Measurements from ENCODE around the gene NALCN. TPM values are rescaled to one million over a fixed set of nuclear protein-coding genes. Genes with fewer than 3 reads are reported as not detected.

Gene NALCN
- total and polyA plus RNA-seq, 2 donors (not counting 1 experiment from before 2014, with no cell fraction given) = 1.5 to 2.7 TPM

GRCh38 chr13:101433895-101434294 is 17.6 kb upstream of the NALCN start:
- no peak overlapping the region for H3K4me3 ChIP-seq (replicated peaks in 1 of 4; ENCODE audit: control extremely low read depth in 1 of 4, insufficient read depth in 1 of 4, low read depth in 3 of 4, low read length in 4 of 4)
- no peaks in the 10 kb centered on the region for H3K9me3 ChIP-seq (ENCODE audit: control insufficient read depth, insufficient read depth, low read depth, low read length)
- H3K27me3 ChIP-seq (ENCODE audit: control insufficient read depth, insufficient read depth, low read length) = no peaks in the 10 kb centered on the region
- H3K27ac ChIP-seq (ENCODE audit: insufficient read depth, low read length) = no peak overlapping the region
- TF ChIP-seq EZH2 (IDR thresholded peaks at IDR 0.05; ENCODE audit: low read length, missing control alignments) (no peak), CTCF (conservative IDR thresholded peaks at IDR 0.05 in 1 of 2, IDR thresholded peaks at IDR 0.05 in 1 of 2; ENCODE audit: low read depth in 1 of 2, low read length in 2 of 2) (no peak)
- H3K4me1 ChIP-seq (ENCODE audit: control insufficient read depth, extremely low read depth, insufficient read depth, low read length) = no peaks in the 10 kb centered on the region
- no peaks in the 10 kb centered on the region for H4K20me1 ChIP-seq (ENCODE audit: control insufficient read depth, extremely low read depth, insufficient read depth, low read length)
- H3K4me2 ChIP-seq (ENCODE audit: extremely low read depth, insufficient read depth, low read length) = no peak overlapping the region
- H3K79me2 ChIP-seq (ENCODE audit: control insufficient read depth, insufficient read depth, low read length) = no peaks in the 10 kb centered on the region
- H3K9ac ChIP-seq (ENCODE audit: insufficient read depth, low read length) = no peak overlapping the region
- no peaks in the 10 kb centered on the region for H3K36me3 ChIP-seq (ENCODE audit: control insufficient read depth, insufficient read depth, low read length)
- peak in 1 of 2 donors; percentile 58 for DNase-seq (ENCODE audit: low read depth in 2 of 2)
- H2AFZ ChIP-seq (ENCODE audit: low read length) = no peak overlapping the region

GRCh38 chr13:101429733-101430132 is 13.4 kb upstream of the NALCN start:
- no peaks in the 10 kb centered on the region for H3K4me1 ChIP-seq (ENCODE audit: control insufficient read depth, extremely low read depth, insufficient read depth, low read length)
- no peak overlapping the region for H3K9ac ChIP-seq (ENCODE audit: insufficient read depth, low read length)
- H3K27me3 ChIP-seq (ENCODE audit: control insufficient read depth, insufficient read depth, low read length) = no peaks in the 10 kb centered on the region

GRCh38 chr13:101425623-101426022 is 9.3 kb upstream of the NALCN start:
- H3K4me1 ChIP-seq (ENCODE audit: control insufficient read depth, extremely low read depth, insufficient read depth, low read length) = no peaks in the 10 kb centered on the region
- no peak overlapping the region for H3K27ac ChIP-seq (ENCODE audit: insufficient read depth, low read length)
- H3K9me3 ChIP-seq (ENCODE audit: control insufficient read depth, insufficient read depth, low read depth, low read length) = no peaks in the 10 kb centered on the region
- no peak for TF ChIP-seq CTCF (conservative IDR thresholded peaks at IDR 0.05 in 1 of 2, IDR thresholded peaks at IDR 0.05 in 1 of 2; ENCODE audit: low read depth in 1 of 2, low read length in 2 of 2)
- no peak for TF ChIP-seq EZH2 (IDR thresholded peaks at IDR 0.05; ENCODE audit: low read length, missing control alignments)
- no peak overlapping the region for H3K4me3 ChIP-seq (replicated peaks in 1 of 4; ENCODE audit: control extremely low read depth in 1 of 4, insufficient read depth in 1 of 4, low read depth in 3 of 4, low read length in 4 of 4)
- H3K4me2 ChIP-seq (ENCODE audit: extremely low read depth, insufficient read depth, low read length) = no peak overlapping the region
- no peak for DNase-seq (ENCODE audit: low read depth in 2 of 2)
- H2AFZ ChIP-seq (ENCODE audit: low read length) = no peak overlapping the region
- no peaks in the 10 kb centered on the region for H3K36me3 ChIP-seq (ENCODE audit: control insufficient read depth, insufficient read depth, low read length)
- H3K9ac ChIP-seq (ENCODE audit: insufficient read depth, low read length) = no peak overlapping the region
- H4K20me1 ChIP-seq (ENCODE audit: control insufficient read depth, extremely low read depth, insufficient read depth, low read length) = no peaks in the 10 kb centered on the region
- no peaks in the 10 kb centered on the region for H3K27me3 ChIP-seq (ENCODE audit: control insufficient read depth, insufficient read depth, low read length)
- no peaks in the 10 kb centered on the region for H3K79me2 ChIP-seq (ENCODE audit: control insufficient read depth, insufficient read depth, low read length)

More at GRCh38 chr13:101429733-101430132, 13.4 kb upstream of the NALCN start:
- no peak overlapping the region for H3K4me3 ChIP-seq (replicated peaks in 1 of 4; ENCODE audit: control extremely low read depth in 1 of 4, insufficient read depth in 1 of 4, low read depth in 3 of 4, low read length in 4 of 4)
- no peak overlapping the region for H2AFZ ChIP-seq (ENCODE audit: low read length)
- no peak for TF ChIP-seq EZH2 (IDR thresholded peaks at IDR 0.05; ENCODE audit: low read length, missing control alignments)
- TF ChIP-seq CTCF (conservative IDR thresholded peaks at IDR 0.05 in 1 of 2, IDR thresholded peaks at IDR 0.05 in 1 of 2; ENCODE audit: low read depth in 1 of 2, low read length in 2 of 2) = no peak
- H3K4me2 ChIP-seq (ENCODE audit: extremely low read depth, insufficient read depth, low read length) = no peak overlapping the region
- no peaks in the 10 kb centered on the region for H3K79me2 ChIP-seq (ENCODE audit: control insufficient read depth, insufficient read depth, low read length)
- H3K9me3 ChIP-seq (ENCODE audit: control insufficient read depth, insufficient read depth, low read depth, low read length) = no peaks in the 10 kb centered on the region
- DNase-seq (ENCODE audit: low read depth in 2 of 2) = peak in 1 of 2 donors; percentile 9
- no peaks in the 10 kb centered on the region for H3K36me3 ChIP-seq (ENCODE audit: control insufficient read depth, insufficient read depth, low read length)
- no peak overlapping the region for H3K27ac ChIP-seq (ENCODE audit: insufficient read depth, low read length)
- no peaks in the 10 kb centered on the region for H4K20me1 ChIP-seq (ENCODE audit: control insufficient read depth, extremely low read depth, insufficient read depth, low read length)

All from fibroblast of lung (primary cell).